Measurements from ENCODE around the gene GFPT2.

GFPT2 gene

GRCh38 chr5:180324601-180324950 is 28.6 kb downstream of the GFPT2 start:
- Histone ChIP-seq H3K9me3 (ENCODE audit: insufficient read depth, low read length, severe bottlenecking) (no peaks in the 10 kb centered on the region), H3K9ac (ENCODE audit: low read depth, low read length) (no peak overlapping the region), H3K4me1 (ENCODE audit: insufficient read depth, low read length) (no peaks in the 10 kb centered on the region), H3K4me2 (ENCODE audit: insufficient read depth, low read length) (no peak overlapping the region), H3K4me3 (ENCODE audit: low read depth in 1 of 2, low read length in 2 of 2) (no peak overlapping the region), H3K27me3 (ENCODE audit: insufficient read depth, low read length, poor library complexity) (peaks cover 3% of the 10 kb centered on the region), H4K20me1 (ENCODE audit: insufficient read depth, low read length) (no peaks in the 10 kb centered on the region), H2AFZ (ENCODE audit: low read depth, low read length) (no peak overlapping the region), H3K79me2 (ENCODE audit: insufficient read depth, low read length) (no peaks in the 10 kb centered on the region), H3K36me3 (ENCODE audit: insufficient read depth, low read length) (no peaks in the 10 kb centered on the region), H3K27ac (ENCODE audit: low read length) (no peak overlapping the region)
- ATAC-seq (ENCODE audit: insufficient read depth, low read depth), result no peak
- no peak for DNase-seq
- no peak for TF ChIP-seq EZH2 (IDR thresholded peaks at IDR 0.05; ENCODE audit: borderline replicate concordance, low read depth, low read length, severe bottlenecking)
- TF ChIP-seq CTCF (IDR thresholded peaks at IDR 0.05; ENCODE audit: borderline replicate concordance, extremely low read depth, low read length, poor library complexity, severe bottlenecking), result no peak

- Histone ChIP-seq H3K36me3 (ENCODE audit: insufficient read depth, low read length) (no peaks in the 10 kb centered on the region), H3K27me3 (ENCODE audit: insufficient read depth, low read length, poor library complexity) (peaks cover 3% of the 10 kb centered on the region), H4K20me1 (ENCODE audit: insufficient read depth, low read length) (no peaks in the 10 kb centered on the region), H3K4me3 (ENCODE audit: low read depth in 1 of 2, low read length in 2 of 2) (no peak overlapping the region), H3K9me3 (ENCODE audit: insufficient read depth, low read length, severe bottlenecking) (no peaks in the 10 kb centered on the region), H2AFZ (ENCODE audit: low read depth, low read length) (no peak overlapping the region), H3K9ac (ENCODE audit: low read depth, low read length) (no peak overlapping the region), H3K4me2 (ENCODE audit: insufficient read depth, low read length) (no peak overlapping the region), H3K4me1 (ENCODE audit: insufficient read depth, low read length) (no peaks in the 10 kb centered on the region), H3K79me2 (ENCODE audit: insufficient read depth, low read length) (no peaks in the 10 kb centered on the region), H3K27ac (ENCODE audit: low read length) (no peak overlapping the region)
- no peak for TF ChIP-seq EZH2 (IDR thresholded peaks at IDR 0.05; ENCODE audit: borderline replicate concordance, low read depth, low read length, severe bottlenecking)
- no peak for DNase-seq
- ATAC-seq (ENCODE audit: insufficient read depth, low read depth), result no peak
Observed at GRCh38 chr5:180323941-180324600, 29.1 kb downstream of the GFPT2 start.

- no peak overlapping the region for H2AFZ ChIP-seq (ENCODE audit: low read depth, low read length)
- H3K4me2 ChIP-seq (ENCODE audit: insufficient read depth, low read length), result no peak overlapping the region
- no peaks in the 10 kb centered on the region for H3K79me2 ChIP-seq (ENCODE audit: insufficient read depth, low read length)
- H3K27me3 ChIP-seq (ENCODE audit: insufficient read depth, low read length, poor library complexity), result peaks cover 3% of the 10 kb centered on the region
- no peaks in the 10 kb centered on the region for H3K4me1 ChIP-seq (ENCODE audit: insufficient read depth, low read length)
- DNase-seq (no peak), ATAC-seq (ENCODE audit: insufficient read depth, low read depth) (no peak)
- no peak overlapping the region for H3K4me3 ChIP-seq (ENCODE audit: low read depth in 1 of 2, low read length in 2 of 2)
- TF ChIP-seq CTCF (IDR thresholded peaks at IDR 0.05; ENCODE audit: borderline replicate concordance, extremely low read depth, low read length, poor library complexity, severe bottlenecking) (no peak), EZH2 (IDR thresholded peaks at IDR 0.05; ENCODE audit: borderline replicate concordance, low read depth, low read length, severe bottlenecking) (no peak)
- no peaks in the 10 kb centered on the region for H3K36me3 ChIP-seq (ENCODE audit: insufficient read depth, low read length)
- no peak overlapping the region for H3K27ac ChIP-seq (ENCODE audit: low read length)
- H3K9me3 ChIP-seq (ENCODE audit: insufficient read depth, low read length, severe bottlenecking), result no peaks in the 10 kb centered on the region
- H3K9ac ChIP-seq (ENCODE audit: low read depth, low read length), result no peak overlapping the region
- no peaks in the 10 kb centered on the region for H4K20me1 ChIP-seq (ENCODE audit: insufficient read depth, low read length)
Observed at GRCh38 chr5:180323160-180323559, 30.0 kb downstream of the GFPT2 start.

- DNase-seq (no peak), ATAC-seq (ENCODE audit: insufficient read depth, low read depth) (no peak)
- Histone ChIP-seq H3K79me2 (ENCODE audit: insufficient read depth, low read length) (no peaks in the 10 kb centered on the region), H4K20me1 (ENCODE audit: insufficient read depth, low read length) (no peaks in the 10 kb centered on the region), H3K27me3 (ENCODE audit: insufficient read depth, low read length, poor library complexity) (no peaks in the 10 kb centered on the region), H2AFZ (ENCODE audit: low read depth, low read length) (no peak overlapping the region), H3K4me3 (ENCODE audit: low read depth in 1 of 2, low read length in 2 of 2) (no peak overlapping the region), H3K9me3 (ENCODE audit: insufficient read depth, low read length, severe bottlenecking) (no peaks in the 10 kb centered on the region), H3K27ac (ENCODE audit: low read length) (no peak overlapping the region), H3K9ac (ENCODE audit: low read depth, low read length) (no peak overlapping the region), H3K36me3 (ENCODE audit: insufficient read depth, low read length) (no peaks in the 10 kb centered on the region), H3K4me2 (ENCODE audit: insufficient read depth, low read length) (no peak overlapping the region), H3K4me1 (ENCODE audit: insufficient read depth, low read length) (no peaks in the 10 kb centered on the region)
- TF ChIP-seq CTCF (IDR thresholded peaks at IDR 0.05; ENCODE audit: borderline replicate concordance, extremely low read depth, low read length, poor library complexity, severe bottlenecking) (no peak), EZH2 (IDR thresholded peaks at IDR 0.05; ENCODE audit: borderline replicate concordance, low read depth, low read length, severe bottlenecking) (no peak)
Observed at GRCh38 chr5:180318456-180319089, 34.6 kb downstream of the GFPT2 start.

Data from DND-41 (cell line).